HL-60 (cell line): ENCODE results near the gene ZRANB1.

Experiments
- DNase-seq, 2 experiments: peaks; one replicate each; pipeline ENCODE4 v3.0.0-alpha.2; 2010 to 2020; ENCODE audit warnings: low read depth in 1 of 2, low spot score in 1 of 2
- H3K27ac ChIP-seq: fragments of 250-450 bp; sonication (Bioruptor Pico); replicated peaks from 2 replicates; pipeline ENCODE4 v1.5.1; 2020; ENCODE audit warnings: mild to moderate bottlenecking, moderate library complexity
- H3K27me3 ChIP-seq: fragments of 250-450 bp; sonication (Bioruptor Pico); 2 replicates; pipeline ENCODE4 v1.5.1; 2021; ENCODE audit warnings: mild to moderate bottlenecking, moderate library complexity; ENCODE audit not compliant: insufficient read depth, poor library complexity, severe bottlenecking
- H3K4me3 ChIP-seq: replicated peaks from 2 replicates; pipeline ENCODE4 v1.5.1; 2011; ENCODE audit warnings: mild to moderate bottlenecking, control low read depth, low read length; ENCODE audit not compliant: insufficient read depth
- GABPA ChIP-seq: IDR thresholded peaks from 2 replicates; pipeline ENCODE4 v1.6.1; 2012; ENCODE audit warnings: low read depth
- POLR2AphosphoS5 ChIP-seq: IDR thresholded peaks from 2 replicates; pipeline ENCODE4 v1.6.1; 2012; ENCODE audit warnings: low read depth
- REST ChIP-seq: IDR thresholded peaks from 2 replicates; pipeline ENCODE4 v1.6.1; 2012; ENCODE audit warnings: low read depth; ENCODE audit not compliant: insufficient replicate concordance
- SPI1 ChIP-seq: IDR thresholded peaks from 2 replicates; pipeline ENCODE4 v1.6.1; 2012; ENCODE audit warnings: low read depth, mild to moderate bottlenecking, borderline replicate concordance
- TF ChIP-seq, protein P1 (sequence below): IDR thresholded peaks from one replicate; pipeline ENCODE4 v1.5.1; 2011; ENCODE audit warnings: low read length, control low read depth, inconsistent platforms; ENCODE audit not compliant: insufficient read depth

ZRANB1 gene

DNA sequence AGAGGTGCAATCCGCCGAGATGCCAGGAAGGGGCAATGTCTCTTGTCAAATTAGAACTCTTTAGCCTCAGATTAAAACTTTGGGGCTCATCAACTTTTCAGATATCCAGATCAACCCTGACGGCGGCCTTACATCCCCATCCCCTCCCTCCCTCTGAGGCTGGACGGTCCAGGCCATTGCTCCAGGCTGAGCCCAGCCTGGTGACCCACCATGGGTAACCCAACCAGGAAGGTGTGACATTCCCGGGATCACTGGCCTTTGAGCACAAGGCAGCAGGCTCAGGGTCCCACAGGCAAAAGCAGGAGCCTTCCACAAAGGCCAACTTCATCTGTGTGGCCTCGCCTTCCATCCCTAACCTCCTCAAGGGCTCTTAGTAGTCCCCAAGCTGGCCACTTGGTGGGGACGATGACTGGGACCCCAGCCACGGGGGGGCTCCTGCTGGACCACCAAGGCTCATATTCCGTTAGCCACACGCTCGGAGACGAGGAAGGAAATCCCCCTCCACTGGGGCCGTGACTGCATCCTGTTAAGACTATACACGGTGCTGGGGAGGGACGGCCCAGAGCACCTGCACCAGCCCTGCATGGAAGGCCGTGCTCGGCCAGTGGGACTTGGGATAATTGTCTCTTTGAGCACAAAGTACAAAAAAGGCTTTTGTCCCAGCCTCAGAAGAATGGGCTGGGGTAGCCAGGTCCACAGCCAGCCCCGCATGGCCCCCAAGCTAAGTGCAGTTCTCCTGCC, 62.8 kb downstream of the ZRANB1 start:
- DNase-seq: no peak
- H3K27me3 ChIP-seq: no peaks in the 10 kb centered on the region
- no peak for TF ChIP-seq REST
- TF ChIP-seq SPI1: no peak
- no peak overlapping the region for H3K27ac ChIP-seq
- no peak overlapping the region for H3K4me3 ChIP-seq

DNA sequence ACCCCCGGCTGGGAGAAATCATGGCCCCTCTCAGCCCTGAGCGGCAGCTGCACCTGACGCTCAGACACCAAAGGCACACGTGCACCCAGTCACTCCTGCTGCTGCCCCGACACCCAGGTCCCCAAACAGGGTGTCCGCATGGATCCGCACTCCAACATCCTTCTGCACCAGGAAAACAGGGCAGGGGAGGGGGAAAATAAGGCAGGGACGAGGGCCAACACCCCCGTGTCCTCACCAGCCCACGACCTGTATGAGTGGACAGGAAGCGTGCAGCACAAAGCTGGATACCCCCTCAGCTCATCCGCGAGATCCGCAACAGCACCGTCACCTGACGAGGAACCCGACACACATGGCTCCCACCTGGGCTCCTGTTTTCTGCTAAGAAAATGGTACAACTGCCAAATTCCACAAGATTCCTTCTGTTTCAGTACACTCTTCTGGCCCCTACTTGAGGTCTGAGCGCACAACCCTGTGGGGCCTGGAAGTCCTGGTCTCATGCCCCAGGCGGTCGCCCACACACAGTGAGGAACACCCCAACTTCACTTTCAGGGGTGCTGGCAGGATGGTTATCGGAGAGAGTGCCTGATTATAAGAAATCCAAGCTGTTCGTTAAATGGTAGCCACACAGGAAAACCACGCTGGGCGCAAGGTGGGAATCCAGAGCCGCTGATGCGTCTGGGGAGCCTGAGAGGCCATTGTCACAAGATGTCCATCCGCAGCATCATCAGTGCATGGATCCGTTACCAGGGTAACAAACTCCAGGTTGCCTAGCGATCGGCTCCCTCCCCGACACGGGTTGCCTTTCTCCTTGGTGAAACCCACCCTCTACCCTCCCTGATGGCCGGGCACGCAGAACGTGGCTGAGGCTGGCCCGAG, 63.6 kb downstream of the ZRANB1 start:
- Histone ChIP-seq H3K4me3 (no peak overlapping the region), H3K27ac (no peak overlapping the region), H3K27me3 (no peaks in the 10 kb centered on the region)
- TF ChIP-seq, protein P1, sequence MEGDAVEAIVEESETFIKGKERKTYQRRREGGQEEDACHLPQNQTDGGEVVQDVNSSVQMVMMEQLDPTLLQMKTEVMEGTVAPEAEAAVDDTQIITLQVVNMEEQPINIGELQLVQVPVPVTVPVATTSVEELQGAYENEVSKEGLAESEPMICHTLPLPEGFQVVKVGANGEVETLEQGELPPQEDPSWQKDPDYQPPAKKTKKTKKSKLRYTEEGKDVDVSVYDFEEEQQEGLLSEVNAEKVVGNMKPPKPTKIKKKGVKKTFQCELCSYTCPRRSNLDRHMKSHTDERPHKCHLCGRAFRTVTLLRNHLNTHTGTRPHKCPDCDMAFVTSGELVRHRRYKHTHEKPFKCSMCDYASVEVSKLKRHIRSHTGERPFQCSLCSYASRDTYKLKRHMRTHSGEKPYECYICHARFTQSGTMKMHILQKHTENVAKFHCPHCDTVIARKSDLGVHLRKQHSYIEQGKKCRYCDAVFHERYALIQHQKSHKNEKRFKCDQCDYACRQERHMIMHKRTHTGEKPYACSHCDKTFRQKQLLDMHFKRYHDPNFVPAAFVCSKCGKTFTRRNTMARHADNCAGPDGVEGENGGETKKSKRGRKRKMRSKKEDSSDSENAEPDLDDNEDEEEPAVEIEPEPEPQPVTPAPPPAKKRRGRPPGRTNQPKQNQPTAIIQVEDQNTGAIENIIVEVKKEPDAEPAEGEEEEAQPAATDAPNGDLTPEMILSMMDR: no peak
- no peak for TF ChIP-seq REST
- no peak for TF ChIP-seq GABPA
- no peak for TF ChIP-seq POLR2AphosphoS5
- TF ChIP-seq SPI1: no peak
- DNase-seq: no peak

DNA sequence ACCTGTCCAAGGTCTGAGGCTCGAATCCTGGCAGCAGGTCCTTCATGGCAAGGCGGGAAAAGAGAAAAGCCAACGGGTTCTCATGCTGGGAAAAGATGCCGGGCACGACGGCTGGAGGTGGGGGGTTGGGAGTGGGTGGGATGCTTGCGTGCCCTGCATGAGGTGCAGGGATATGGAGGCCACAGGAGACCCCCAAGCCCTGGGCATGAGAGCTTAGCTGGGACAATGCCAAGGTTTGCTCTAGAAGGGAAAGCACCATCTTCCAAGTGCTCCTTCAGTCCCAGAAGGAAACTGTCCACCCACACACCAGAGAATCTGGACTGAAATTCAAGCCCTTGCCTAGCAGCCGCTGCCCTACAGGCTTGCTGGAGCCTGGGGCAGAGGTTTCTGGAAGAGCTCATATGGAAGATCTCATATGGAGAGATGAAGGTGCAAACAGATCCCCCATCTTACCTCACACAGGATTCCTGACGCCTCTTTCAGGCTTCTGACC, 64.3 kb downstream of the ZRANB1 start:
- TF ChIP-seq GABPA (no peak), SPI1 (no peak), POLR2AphosphoS5 (no peak), REST (no peak)
- TF ChIP-seq, protein P1: no peak
- Histone ChIP-seq H3K27me3 (no peaks in the 10 kb centered on the region), H3K4me3 (no peak overlapping the region), H3K27ac (no peak overlapping the region)
- DNase-seq: no peak
